ENCODE measurements around the gene ME3.

ME3 gene

GRCh38 chr11:86592659-86593451, 79.6 kb downstream of the ME3 start:
- Histone ChIP-seq H3K9ac (ENCODE audit: low read depth, low read length) (no peak overlapping the region), H3K4me1 (ENCODE audit: insufficient read depth, low read length) (peaks cover 37% of the 10 kb centered on the region), H3K27ac (ENCODE audit: low read length) (peak overlapping the region; percentile 1)

GRCh38 chr11:86592047-86592591, 80.3 kb downstream of the ME3 start:
- Histone ChIP-seq H3K36me3 (ENCODE audit: insufficient read depth, low read depth, low read length) (no peaks in the 10 kb centered on the region), H3K27me3 (ENCODE audit: insufficient read depth, low read length) (no peaks in the 10 kb centered on the region), H3K27ac (ENCODE audit: low read length) (no peak overlapping the region), H3K9me3 (ENCODE audit: insufficient read depth, low read depth, low read length) (peaks cover 4% of the 10 kb centered on the region), H3K4me3 (ENCODE audit: low read length) (no peak overlapping the region), H3K9ac (ENCODE audit: low read depth, low read length) (no peak overlapping the region), H3K4me1 (ENCODE audit: insufficient read depth, low read length) (peaks cover 37% of the 10 kb centered on the region)

More at GRCh38 chr11:86592659-86593451, 79.6 kb downstream of the ME3 start:
- Histone ChIP-seq H3K36me3 (ENCODE audit: insufficient read depth, low read depth, low read length) (no peaks in the 10 kb centered on the region), H3K4me3 (ENCODE audit: low read length) (no peak overlapping the region), H3K9me3 (ENCODE audit: insufficient read depth, low read depth, low read length) (peaks cover 12% of the 10 kb centered on the region), H3K27me3 (ENCODE audit: insufficient read depth, low read length) (no peaks in the 10 kb centered on the region)

- no peak overlapping the region for H3K27ac ChIP-seq (ENCODE audit: low read length)
Observed at GRCh38 chr11:86591631-86592030, 80.8 kb downstream of the ME3 start.

GRCh38 chr11:86589856-86590589, 82.4 kb downstream of the ME3 start:
- Histone ChIP-seq H3K27me3 (ENCODE audit: insufficient read depth, low read length) (no peaks in the 10 kb centered on the region), H3K4me1 (ENCODE audit: insufficient read depth, low read length) (peaks cover 34% of the 10 kb centered on the region), H3K9me3 (ENCODE audit: insufficient read depth, low read depth, low read length) (no peaks in the 10 kb centered on the region), H3K27ac (ENCODE audit: low read length) (no peak overlapping the region), H3K4me3 (ENCODE audit: low read length) (no peak overlapping the region), H3K36me3 (ENCODE audit: insufficient read depth, low read depth, low read length) (no peaks in the 10 kb centered on the region), H3K9ac (ENCODE audit: low read depth, low read length) (no peak overlapping the region)

More at GRCh38 chr11:86591631-86592030, 80.8 kb downstream of the ME3 start:
- Histone ChIP-seq H3K36me3 (ENCODE audit: insufficient read depth, low read depth, low read length) (no peaks in the 10 kb centered on the region), H3K27me3 (ENCODE audit: insufficient read depth, low read length) (no peaks in the 10 kb centered on the region), H3K4me3 (ENCODE audit: low read length) (no peak overlapping the region), H3K9ac (ENCODE audit: low read depth, low read length) (no peak overlapping the region), H3K4me1 (ENCODE audit: insufficient read depth, low read length) (peaks cover 37% of the 10 kb centered on the region), H3K9me3 (ENCODE audit: insufficient read depth, low read depth, low read length) (no peaks in the 10 kb centered on the region)

- Histone ChIP-seq H3K27me3 (ENCODE audit: insufficient read depth, low read length) (no peaks in the 10 kb centered on the region), H3K36me3 (ENCODE audit: insufficient read depth, low read depth, low read length) (no peaks in the 10 kb centered on the region), H3K9ac (ENCODE audit: low read depth, low read length) (no peak overlapping the region), H3K4me1 (ENCODE audit: insufficient read depth, low read length) (peaks cover 30% of the 10 kb centered on the region), H3K4me3 (ENCODE audit: low read length) (no peak overlapping the region), H3K9me3 (ENCODE audit: insufficient read depth, low read depth, low read length) (no peaks in the 10 kb centered on the region), H3K27ac (ENCODE audit: low read length) (no peak overlapping the region)
Observed at GRCh38 chr11:86589204-86589603, 83.2 kb downstream of the ME3 start.

- no peak overlapping the region for H3K4me3 ChIP-seq (ENCODE audit: low read length)
- no peaks in the 10 kb centered on the region for H3K36me3 ChIP-seq (ENCODE audit: insufficient read depth, low read depth, low read length)
- H3K27ac ChIP-seq (ENCODE audit: low read length): peak overlapping the region; percentile 42
- H3K4me1 ChIP-seq (ENCODE audit: insufficient read depth, low read length): peaks cover 30% of the 10 kb centered on the region
- H3K9ac ChIP-seq (ENCODE audit: low read depth, low read length): peak overlapping the region; percentile 29; the same call in 1 of the 2 replicates
- no peaks in the 10 kb centered on the region for H3K9me3 ChIP-seq (ENCODE audit: insufficient read depth, low read depth, low read length)
- no peaks in the 10 kb centered on the region for H3K27me3 ChIP-seq (ENCODE audit: insufficient read depth, low read length)
Observed at GRCh38 chr11:86588566-86589090, 83.8 kb downstream of the ME3 start.

GRCh38 chr11:86587264-86588193, 84.9 kb downstream of the ME3 start:
- Histone ChIP-seq H3K9ac (ENCODE audit: low read depth, low read length) (no peak overlapping the region), H3K27me3 (ENCODE audit: insufficient read depth, low read length) (no peaks in the 10 kb centered on the region), H3K4me3 (ENCODE audit: low read length) (no peak overlapping the region), H3K27ac (ENCODE audit: low read length) (no peak overlapping the region), H3K4me1 (ENCODE audit: insufficient read depth, low read length) (peaks cover 25% of the 10 kb centered on the region), H3K36me3 (ENCODE audit: insufficient read depth, low read depth, low read length) (no peaks in the 10 kb centered on the region), H3K9me3 (ENCODE audit: insufficient read depth, low read depth, low read length) (no peaks in the 10 kb centered on the region)

GRCh38 chr11:86586307-86586706, 86.1 kb downstream of the ME3 start:
- Histone ChIP-seq H3K27ac (ENCODE audit: low read length) (no peak overlapping the region), H3K9me3 (ENCODE audit: insufficient read depth, low read depth, low read length) (no peaks in the 10 kb centered on the region), H3K27me3 (ENCODE audit: insufficient read depth, low read length) (no peaks in the 10 kb centered on the region)

GRCh38 chr11:86582898-86583297, 89.5 kb downstream of the ME3 start:
- no peaks in the 10 kb centered on the region for H3K9me3 ChIP-seq (ENCODE audit: insufficient read depth, low read depth, low read length)
- H3K27ac ChIP-seq (ENCODE audit: low read length): no peak overlapping the region
- no peaks in the 10 kb centered on the region for H3K27me3 ChIP-seq (ENCODE audit: insufficient read depth, low read length)
- H3K4me1 ChIP-seq (ENCODE audit: insufficient read depth, low read length): peaks cover 8% of the 10 kb centered on the region; the same call in 1 of the 2 replicates
- H3K9ac ChIP-seq (ENCODE audit: low read depth, low read length): no peak overlapping the region
- no peaks in the 10 kb centered on the region for H3K36me3 ChIP-seq (ENCODE audit: insufficient read depth, low read depth, low read length)
- H3K4me3 ChIP-seq (ENCODE audit: low read length): no peak overlapping the region

More at GRCh38 chr11:86586307-86586706, 86.1 kb downstream of the ME3 start:
- Histone ChIP-seq H3K4me3 (ENCODE audit: low read length) (no peak overlapping the region), H3K9ac (ENCODE audit: low read depth, low read length) (no peak overlapping the region), H3K4me1 (ENCODE audit: insufficient read depth, low read length) (peaks cover 23% of the 10 kb centered on the region), H3K36me3 (ENCODE audit: insufficient read depth, low read depth, low read length) (no peaks in the 10 kb centered on the region)

GRCh38 chr11:86580535-86580934, 91.9 kb downstream of the ME3 start:
- Histone ChIP-seq H3K27ac (ENCODE audit: low read length) (no peak overlapping the region), H3K36me3 (ENCODE audit: insufficient read depth, low read depth, low read length) (no peaks in the 10 kb centered on the region), H3K27me3 (ENCODE audit: insufficient read depth, low read length) (no peaks in the 10 kb centered on the region), H3K4me1 (ENCODE audit: insufficient read depth, low read length) (0 out of 2 replicates have a peak, but pooled peaks cover 8% of the 10 kb centered on the region), H3K4me3 (ENCODE audit: low read length) (no peak overlapping the region), H3K9ac (ENCODE audit: low read depth, low read length) (no peak overlapping the region), H3K9me3 (ENCODE audit: insufficient read depth, low read depth, low read length) (no peaks in the 10 kb centered on the region)

GRCh38 chr11:86579406-86579731, 93.0 kb downstream of the ME3 start:
- H3K4me1 ChIP-seq (ENCODE audit: insufficient read depth, low read length): 0 out of 2 replicates have a peak, but pooled peaks cover 8% of the 10 kb centered on the region
- no peaks in the 10 kb centered on the region for H3K36me3 ChIP-seq (ENCODE audit: insufficient read depth, low read depth, low read length)
- H3K9me3 ChIP-seq (ENCODE audit: insufficient read depth, low read depth, low read length): no peaks in the 10 kb centered on the region
- H3K4me3 ChIP-seq (ENCODE audit: low read length): no peak overlapping the region
- no peak overlapping the region for H3K27ac ChIP-seq (ENCODE audit: low read length)
- H3K27me3 ChIP-seq (ENCODE audit: insufficient read depth, low read length): no peaks in the 10 kb centered on the region
- no peak overlapping the region for H3K9ac ChIP-seq (ENCODE audit: low read depth, low read length)
